Fibroblast of the aortic adventitia (primary cell): ENCODE results near the gene C20orf141. TPM values are rescaled to one million over a fixed set of nuclear protein-coding genes. Genes with fewer than 3 reads are reported as not detected.

Source experiments
- DNase-seq: peaks from one replicate; pipeline ENCODE4 v3.0.0-alpha.2; 2010; ENCODE audit warnings: low read depth
- H3K4me3 ChIP-seq: 2 replicates; pipeline ENCODE4 v1.5.1; 2011; ENCODE audit warnings: low read depth, mild to moderate bottlenecking, control low read depth, low read length, moderate library complexity
- CTCF ChIP-seq: IDR thresholded peaks from 2 replicates; pipeline ENCODE4 v1.5.1; 2011; ENCODE audit warnings: mild to moderate bottlenecking, low read length, control low read depth, inconsistent platforms; ENCODE audit not compliant: insufficient read depth
- total RNA-seq: library from RNA; depleted of rRNA; stranded (reverse); fragments of >200 nt; gene quantifications from 2 replicates; pipeline ENCODE4 v1.2.3, GENCODE V29; 2012; ENCODE audit warnings: low replicate concordance

The C20orf141 gene
- total RNA-seq, 1 donor, result not detected

GRCh38 chr20:2795451-2795850 lies 19.3 kb upstream of the C20orf141 start:
- DNase-seq, result no peak
- no peak for TF ChIP-seq CTCF
- no peak overlapping the region for H3K4me3 ChIP-seq

GRCh38 chr20:2796011-2796660 lies 18.7 kb upstream of the C20orf141 start:
- TF ChIP-seq CTCF, result no peak
- no peak overlapping the region for H3K4me3 ChIP-seq
- DNase-seq, result no peak

- no peak for TF ChIP-seq CTCF
- DNase-seq, result no peak
- no peak overlapping the region for H3K4me3 ChIP-seq
Measured at GRCh38 chr20:2797136-2797983, 17.4 kb upstream of the C20orf141 start.

- no peak for TF ChIP-seq CTCF
- no peak for DNase-seq
Measured at GRCh38 chr20:2798095-2798805, 16.5 kb upstream of the C20orf141 start.

GRCh38 chr20:2798814-2799213 lies 16.0 kb upstream of the C20orf141 start:
- no peak for TF ChIP-seq CTCF
- DNase-seq, result peak; percentile 12
- no peak overlapping the region for H3K4me3 ChIP-seq

More at GRCh38 chr20:2798095-2798805, 16.5 kb upstream of the C20orf141 start:
- no peak overlapping the region for H3K4me3 ChIP-seq

- no peak overlapping the region for H3K4me3 ChIP-seq
- DNase-seq, result no peak
- no peak for TF ChIP-seq CTCF
Measured at GRCh38 chr20:2799271-2799670, 15.5 kb upstream of the C20orf141 start.
